ENCODE results near the gene CASP9.
"Not testable (repeated sequence)": the region's sequence is repeated elsewhere in the genome, so short reads cannot be mapped to it uniquely, and the experiment has no call there.

The CASP9 gene

GRCh38 chr1:15501208-15502032, 22.6 kb downstream of the CASP9 start:
- no peak for DNase-seq (ENCODE audit: low spot score)
- Histone ChIP-seq H3K4me3 (no peak overlapping the region), H3K27ac (no peak overlapping the region)
- TF ChIP-seq CTCF (IDR thresholded peaks at IDR 0.05), result no peak

- Histone ChIP-seq H3K27ac (no peak overlapping the region), H3K4me3 (no peak overlapping the region)
- no peak for DNase-seq (ENCODE audit: low spot score)
- TF ChIP-seq CTCF (IDR thresholded peaks at IDR 0.05), result no peak
These were observed 23.5 kb downstream of the CASP9 start for GRCh38 chr1:15500184-15501178.

GRCh38 chr1:15493869-15494390, 30.1 kb downstream of the CASP9 start:
- DNase-seq (ENCODE audit: low spot score), result no peak
- H3K4me3 ChIP-seq, result no peak overlapping the region
- no peak overlapping the region for H3K27ac ChIP-seq
- TF ChIP-seq CTCF (IDR thresholded peaks at IDR 0.05), result no peak

GRCh38 chr1:15492596-15492995, 31.4 kb downstream of the CASP9 start:
- no peak for DNase-seq (ENCODE audit: low spot score)
- H3K4me3 ChIP-seq, result no peak overlapping the region
- no peak for TF ChIP-seq CTCF (IDR thresholded peaks at IDR 0.05)
- H3K27ac ChIP-seq, result no peak overlapping the region

- not testable (repeated sequence) for DNase-seq (ENCODE audit: low spot score); H3K4me3 ChIP-seq; H3K27ac ChIP-seq
These were observed 33.0 kb downstream of the CASP9 start for GRCh38 chr1:15491010-15491409.

GRCh38 chr1:15489052-15489736, 34.8 kb downstream of the CASP9 start:
- no peak for DNase-seq (ENCODE audit: low spot score)
- no peak overlapping the region for H3K27ac ChIP-seq
- TF ChIP-seq CTCF (IDR thresholded peaks at IDR 0.05), result no peak
- H3K4me3 ChIP-seq, result no peak overlapping the region

- TF ChIP-seq CTCF (IDR thresholded peaks at IDR 0.05), result no peak
- Histone ChIP-seq H3K4me3 (no peak overlapping the region), H3K27ac (no peak overlapping the region)
- no peak for DNase-seq (ENCODE audit: low spot score)
These were observed 35.6 kb downstream of the CASP9 start for GRCh38 chr1:15488371-15488770.

- H3K4me3 ChIP-seq; DNase-seq (ENCODE audit: low spot score): not testable (repeated sequence)
These were observed 37.0 kb downstream of the CASP9 start for GRCh38 chr1:15486844-15487610.

More at GRCh38 chr1:15486844-15487610, 37.0 kb downstream of the CASP9 start:
- H3K27ac ChIP-seq, result not testable (repeated sequence)
